GM23338 (cell line): Measurements from ENCODE around the gene ZNF398.

Experiments used
- CREB1 ChIP-seq: fragments of 250-450 bp; sonication (Bioruptor Pico); IDR thresholded peaks from 2 replicates; pipeline ENCODE4 v1.5.0; 2020; ENCODE audit warnings: low read depth, mild to moderate bottlenecking, moderate library complexity
- ETS1 ChIP-seq: IDR thresholded peaks from 2 replicates; pipeline ENCODE4 v1.6.1; 2016; ENCODE audit warnings: antibody characterized with exemption
- EZH2 ChIP-seq: fragments of 200-600 bp; sonication (generic); IDR thresholded peaks from one replicate; pipeline ENCODE4 v1.8.0; 2017; ENCODE audit warnings: antibody characterized with exemption, mild to moderate bottlenecking, low read depth; ENCODE audit not compliant: unreplicated experiment
- EZH2phosphoT487 ChIP-seq: fragments of 200-600 bp; sonication (generic); IDR thresholded peaks from one replicate; pipeline ENCODE4 v1.8.1; 2018; ENCODE audit warnings: antibody characterized with exemption; ENCODE audit not compliant: unreplicated experiment
- JUNB ChIP-seq: IDR thresholded peaks from one replicate; pipeline ENCODE4 v1.6.1; 2016; ENCODE audit warnings: antibody characterized with exemption; ENCODE audit not compliant: unreplicated experiment
- NANOG ChIP-seq: IDR thresholded peaks from 2 replicates; pipeline ENCODE4 v1.6.1; 2016; ENCODE audit warnings: antibody characterized with exemption, borderline replicate concordance
- POLR2AphosphoS5 ChIP-seq: IDR thresholded peaks from 2 replicates; pipeline ENCODE4 v1.6.1; 2016; ENCODE audit warnings: antibody characterized with exemption, low read depth
- ZNF114 ChIP-seq: fragments of 250-450 bp; sonication (Bioruptor Pico); IDR thresholded peaks from 2 replicates; pipeline ENCODE4 v1.5.0; 2020; ENCODE audit warnings: mild to moderate bottlenecking, moderate library complexity
- ZNF331 ChIP-seq: fragments of 250-450 bp; sonication (Bioruptor Pico); IDR thresholded peaks from 2 replicates; pipeline ENCODE4 v1.5.0; 2020; ENCODE audit warnings: low read depth, mild to moderate bottlenecking, moderate library complexity
- TF ChIP-seq, protein P1 (sequence below), 2 experiments: fragments of 200-600 bp in 1 of 2; sonication (generic) in 1 of 2; conservative IDR thresholded peaks; 2 replicates each; pipeline versions ENCODE4 v1.5.1 to v1.6.1; 2016 to 2017; ENCODE audit warnings: antibody characterized with exemption in 2 of 2, low read depth in 2 of 2, mild to moderate bottlenecking in 2 of 2, moderate library complexity in 1 of 2
- TF ChIP-seq, protein P2 (sequence below): IDR thresholded peaks from one replicate; pipeline ENCODE4 v1.6.1; 2018; ENCODE audit warnings: antibody characterized with exemption; ENCODE audit not compliant: unreplicated experiment
- TF ChIP-seq, protein P3 (sequence below): fragments of 250-450 bp; sonication (Bioruptor Pico); IDR thresholded peaks from 2 replicates; pipeline ENCODE4 v1.5.0; 2020; ENCODE audit warnings: mild to moderate bottlenecking, moderate library complexity

- TF ChIP-seq, protein P1, sequence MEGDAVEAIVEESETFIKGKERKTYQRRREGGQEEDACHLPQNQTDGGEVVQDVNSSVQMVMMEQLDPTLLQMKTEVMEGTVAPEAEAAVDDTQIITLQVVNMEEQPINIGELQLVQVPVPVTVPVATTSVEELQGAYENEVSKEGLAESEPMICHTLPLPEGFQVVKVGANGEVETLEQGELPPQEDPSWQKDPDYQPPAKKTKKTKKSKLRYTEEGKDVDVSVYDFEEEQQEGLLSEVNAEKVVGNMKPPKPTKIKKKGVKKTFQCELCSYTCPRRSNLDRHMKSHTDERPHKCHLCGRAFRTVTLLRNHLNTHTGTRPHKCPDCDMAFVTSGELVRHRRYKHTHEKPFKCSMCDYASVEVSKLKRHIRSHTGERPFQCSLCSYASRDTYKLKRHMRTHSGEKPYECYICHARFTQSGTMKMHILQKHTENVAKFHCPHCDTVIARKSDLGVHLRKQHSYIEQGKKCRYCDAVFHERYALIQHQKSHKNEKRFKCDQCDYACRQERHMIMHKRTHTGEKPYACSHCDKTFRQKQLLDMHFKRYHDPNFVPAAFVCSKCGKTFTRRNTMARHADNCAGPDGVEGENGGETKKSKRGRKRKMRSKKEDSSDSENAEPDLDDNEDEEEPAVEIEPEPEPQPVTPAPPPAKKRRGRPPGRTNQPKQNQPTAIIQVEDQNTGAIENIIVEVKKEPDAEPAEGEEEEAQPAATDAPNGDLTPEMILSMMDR (conservative IDR thresholded peaks at IDR 0.05; ENCODE audit: low read depth in 2 of 2): peak; percentile 82 to 93
- no peak for TF ChIP-seq POLR2AphosphoS5
- TF ChIP-seq EZH2: no peak
- no peak for TF ChIP-seq CREB1 (CRISPR knock-in tag)
- no peak for TF ChIP-seq JUNB
- TF ChIP-seq, protein P2, sequence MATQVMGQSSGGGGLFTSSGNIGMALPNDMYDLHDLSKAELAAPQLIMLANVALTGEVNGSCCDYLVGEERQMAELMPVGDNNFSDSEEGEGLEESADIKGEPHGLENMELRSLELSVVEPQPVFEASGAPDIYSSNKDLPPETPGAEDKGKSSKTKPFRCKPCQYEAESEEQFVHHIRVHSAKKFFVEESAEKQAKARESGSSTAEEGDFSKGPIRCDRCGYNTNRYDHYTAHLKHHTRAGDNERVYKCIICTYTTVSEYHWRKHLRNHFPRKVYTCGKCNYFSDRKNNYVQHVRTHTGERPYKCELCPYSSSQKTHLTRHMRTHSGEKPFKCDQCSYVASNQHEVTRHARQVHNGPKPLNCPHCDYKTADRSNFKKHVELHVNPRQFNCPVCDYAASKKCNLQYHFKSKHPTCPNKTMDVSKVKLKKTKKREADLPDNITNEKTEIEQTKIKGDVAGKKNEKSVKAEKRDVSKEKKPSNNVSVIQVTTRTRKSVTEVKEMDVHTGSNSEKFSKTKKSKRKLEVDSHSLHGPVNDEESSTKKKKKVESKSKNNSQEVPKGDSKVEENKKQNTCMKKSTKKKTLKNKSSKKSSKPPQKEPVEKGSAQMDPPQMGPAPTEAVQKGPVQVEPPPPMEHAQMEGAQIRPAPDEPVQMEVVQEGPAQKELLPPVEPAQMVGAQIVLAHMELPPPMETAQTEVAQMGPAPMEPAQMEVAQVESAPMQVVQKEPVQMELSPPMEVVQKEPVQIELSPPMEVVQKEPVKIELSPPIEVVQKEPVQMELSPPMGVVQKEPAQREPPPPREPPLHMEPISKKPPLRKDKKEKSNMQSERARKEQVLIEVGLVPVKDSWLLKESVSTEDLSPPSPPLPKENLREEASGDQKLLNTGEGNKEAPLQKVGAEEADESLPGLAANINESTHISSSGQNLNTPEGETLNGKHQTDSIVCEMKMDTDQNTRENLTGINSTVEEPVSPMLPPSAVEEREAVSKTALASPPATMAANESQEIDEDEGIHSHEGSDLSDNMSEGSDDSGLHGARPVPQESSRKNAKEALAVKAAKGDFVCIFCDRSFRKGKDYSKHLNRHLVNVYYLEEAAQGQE: no peak
- TF ChIP-seq EZH2phosphoT487: no peak
- no peak for TF ChIP-seq ETS1
- no peak for TF ChIP-seq NANOG
- TF ChIP-seq, protein P3, sequence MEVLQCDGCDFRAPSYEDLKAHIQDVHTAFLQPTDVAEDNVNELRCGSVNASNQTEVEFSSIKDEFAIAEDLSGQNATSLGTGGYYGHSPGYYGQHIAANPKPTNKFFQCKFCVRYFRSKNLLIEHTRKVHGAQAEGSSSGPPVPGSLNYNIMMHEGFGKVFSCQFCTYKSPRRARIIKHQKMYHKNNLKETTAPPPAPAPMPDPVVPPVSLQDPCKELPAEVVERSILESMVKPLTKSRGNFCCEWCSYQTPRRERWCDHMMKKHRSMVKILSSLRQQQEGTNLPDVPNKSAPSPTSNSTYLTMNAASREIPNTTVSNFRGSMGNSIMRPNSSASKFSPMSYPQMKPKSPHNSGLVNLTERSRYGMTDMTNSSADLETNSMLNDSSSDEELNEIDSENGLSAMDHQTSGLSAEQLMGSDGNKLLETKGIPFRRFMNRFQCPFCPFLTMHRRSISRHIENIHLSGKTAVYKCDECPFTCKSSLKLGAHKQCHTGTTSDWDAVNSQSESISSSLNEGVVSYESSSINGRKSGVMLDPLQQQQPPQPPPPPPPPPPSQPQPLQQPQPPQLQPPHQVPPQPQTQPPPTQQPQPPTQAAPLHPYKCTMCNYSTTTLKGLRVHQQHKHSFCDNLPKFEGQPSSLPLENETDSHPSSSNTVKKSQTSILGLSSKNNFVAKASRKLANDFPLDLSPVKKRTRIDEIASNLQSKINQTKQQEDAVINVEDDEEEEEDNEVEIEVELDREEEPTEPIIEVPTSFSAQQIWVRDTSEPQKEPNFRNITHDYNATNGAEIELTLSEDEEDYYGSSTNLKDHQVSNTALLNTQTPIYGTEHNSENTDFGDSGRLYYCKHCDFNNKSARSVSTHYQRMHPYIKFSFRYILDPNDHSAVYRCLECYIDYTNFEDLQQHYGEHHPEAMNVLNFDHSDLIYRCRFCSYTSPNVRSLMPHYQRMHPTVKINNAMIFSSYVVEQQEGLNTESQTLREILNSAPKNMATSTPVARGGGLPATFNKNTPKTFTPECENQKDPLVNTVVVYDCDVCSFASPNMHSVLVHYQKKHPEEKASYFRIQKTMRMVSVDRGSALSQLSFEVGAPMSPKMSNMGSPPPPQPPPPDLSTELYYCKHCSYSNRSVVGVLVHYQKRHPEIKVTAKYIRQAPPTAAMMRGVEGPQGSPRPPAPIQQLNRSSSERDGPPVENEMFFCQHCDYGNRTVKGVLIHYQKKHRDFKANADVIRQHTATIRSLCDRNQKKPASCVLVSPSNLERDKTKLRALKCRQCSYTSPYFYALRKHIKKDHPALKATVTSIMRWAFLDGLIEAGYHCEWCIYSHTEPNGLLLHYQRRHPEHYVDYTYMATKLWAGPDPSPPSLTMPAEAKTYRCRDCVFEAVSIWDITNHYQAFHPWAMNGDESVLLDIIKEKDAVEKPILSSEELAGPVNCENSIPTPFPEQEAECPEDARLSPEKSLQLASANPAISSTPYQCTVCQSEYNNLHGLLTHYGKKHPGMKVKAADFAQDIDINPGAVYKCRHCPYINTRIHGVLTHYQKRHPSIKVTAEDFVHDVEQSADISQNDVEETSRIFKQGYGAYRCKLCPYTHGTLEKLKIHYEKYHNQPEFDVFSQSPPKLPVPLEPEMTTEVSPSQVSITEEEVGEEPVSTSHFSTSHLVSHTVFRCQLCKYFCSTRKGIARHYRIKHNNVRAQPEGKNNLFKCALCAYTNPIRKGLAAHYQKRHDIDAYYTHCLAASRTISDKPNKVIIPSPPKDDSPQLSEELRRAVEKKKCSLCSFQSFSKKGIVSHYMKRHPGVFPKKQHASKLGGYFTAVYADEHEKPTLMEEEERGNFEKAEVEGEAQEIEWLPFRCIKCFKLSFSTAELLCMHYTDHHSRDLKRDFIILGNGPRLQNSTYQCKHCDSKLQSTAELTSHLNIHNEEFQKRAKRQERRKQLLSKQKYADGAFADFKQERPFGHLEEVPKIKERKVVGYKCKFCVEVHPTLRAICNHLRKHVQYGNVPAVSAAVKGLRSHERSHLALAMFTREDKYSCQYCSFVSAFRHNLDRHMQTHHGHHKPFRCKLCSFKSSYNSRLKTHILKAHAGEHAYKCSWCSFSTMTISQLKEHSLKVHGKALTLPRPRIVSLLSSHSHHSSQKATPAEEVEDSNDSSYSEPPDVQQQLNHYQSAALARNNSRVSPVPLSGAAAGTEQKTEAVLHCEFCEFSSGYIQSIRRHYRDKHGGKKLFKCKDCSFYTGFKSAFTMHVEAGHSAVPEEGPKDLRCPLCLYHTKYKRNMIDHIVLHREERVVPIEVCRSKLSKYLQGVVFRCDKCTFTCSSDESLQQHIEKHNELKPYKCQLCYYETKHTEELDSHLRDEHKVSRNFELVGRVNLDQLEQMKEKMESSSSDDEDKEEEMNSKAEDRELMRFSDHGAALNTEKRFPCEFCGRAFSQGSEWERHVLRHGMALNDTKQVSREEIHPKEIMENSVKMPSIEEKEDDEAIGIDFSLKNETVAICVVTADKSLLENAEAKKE (CRISPR knock-in tag): no peak
- TF ChIP-seq ZNF114 (CRISPR knock-in tag): no peak
- no peak for TF ChIP-seq ZNF331 (CRISPR knock-in tag)
Observed at GRCh38 chr7:149209518-149210269, 62.4 kb downstream of the ZNF398 start.
